Keratinocyte (primary cell): ENCODE results near the gene SERPINB10. TPM values are rescaled to one million over a fixed set of nuclear protein-coding genes. Genes with fewer than 3 reads are reported as not detected.

Source experiments
- DNase-seq: peaks from one replicate; pipeline ENCODE4 v3.0.0-alpha.2; 2011; ENCODE audit warnings: low read depth, missing footprints, low spot score
- FAIRE-seq: peaks from 2 replicates; lab custom pipeline; 2011; peaks lifted over from hg19 to GRCh38; lab: Jason Lieb, UNC
- H2AFZ ChIP-seq: 2 replicates; pipeline ENCODE4 v1.6.0; 2012; ENCODE audit warnings: low read length, control low read depth, inconsistent platforms; ENCODE audit not compliant: control insufficient read depth
- H3K27ac ChIP-seq: 2 replicates; pipeline ENCODE4 v1.5.1; 2011; ENCODE audit warnings: low read length; ENCODE audit not compliant: control insufficient read depth, insufficient read depth
- H3K27me3 ChIP-seq: 3 replicates; pipeline ENCODE4 v1.6.0; 2011; ENCODE audit warnings: low read length; ENCODE audit not compliant: control insufficient read depth, insufficient read depth; ENCODE audit errors: extremely low read depth
- H3K36me3 ChIP-seq, 2 experiments: 2 replicates in 1 of 2; 3 replicates in 1 of 2; pipeline ENCODE4 v1.5.1; 2011; ENCODE audit warnings: low read length in 2 of 2, mild to moderate bottlenecking in 1 of 2; ENCODE audit not compliant: control insufficient read depth in 2 of 2, insufficient read depth in 2 of 2; ENCODE audit errors: extremely low read depth in 1 of 2
- H3K4me1 ChIP-seq: 3 replicates; pipeline ENCODE4 v1.5.1; 2011; ENCODE audit warnings: low read length; ENCODE audit not compliant: control insufficient read depth, insufficient read depth; ENCODE audit errors: extremely low read depth
- H3K4me2 ChIP-seq: 3 replicates; pipeline ENCODE4 v1.6.0; 2011; ENCODE audit warnings: low read depth, low read length; ENCODE audit not compliant: control insufficient read depth, insufficient read depth; ENCODE audit errors: extremely low read depth
- H3K4me3 ChIP-seq, 3 experiments: fragments of 200-600 bp in 1 of 3; sonication (generic) in 1 of 3; 2 replicates in 2 of 3; 3 replicates in 1 of 3; pipeline ENCODE4 v1.5.1; 2011 to 2016; ENCODE audit warnings: low read length in 3 of 3, mild to moderate bottlenecking in 3 of 3, control low read depth in 2 of 3, inconsistent platforms in 1 of 3, low read depth in 1 of 3, mixed read lengths in 1 of 3, mixed run types in 1 of 3, moderate library complexity in 1 of 3; ENCODE audit not compliant: control insufficient read depth in 2 of 3, insufficient read depth in 2 of 3; ENCODE audit errors: extremely low read depth in 1 of 3
- H3K79me2 ChIP-seq: 2 replicates; pipeline ENCODE4 v1.6.0; 2012; ENCODE audit warnings: low read length; ENCODE audit not compliant: control insufficient read depth, insufficient read depth
- H3K9ac ChIP-seq: 3 replicates; pipeline ENCODE4 v1.6.0; 2011; ENCODE audit warnings: low read length; ENCODE audit not compliant: control insufficient read depth, insufficient read depth; ENCODE audit errors: extremely low read depth
- H3K9me1 ChIP-seq: 3 replicates; pipeline ENCODE4 v1.6.0; 2011; ENCODE audit warnings: low read length; ENCODE audit not compliant: control insufficient read depth, insufficient read depth; ENCODE audit errors: extremely low read depth
- H3K9me3 ChIP-seq: 2 replicates; pipeline ENCODE4 v1.5.1; 2012; ENCODE audit warnings: low read depth, low read length; ENCODE audit not compliant: control insufficient read depth
- H4K20me1 ChIP-seq: 3 replicates; pipeline ENCODE4 v1.6.0; 2011; ENCODE audit warnings: low read length; ENCODE audit not compliant: control insufficient read depth, insufficient read depth; ENCODE audit errors: extremely low read depth
- CTCF ChIP-seq, 3 experiments: IDR thresholded peaks in 1 of 3; conservative IDR thresholded peaks in 1 of 3; optimal IDR thresholded peaks in 1 of 3; 2 replicates in 2 of 3; 3 replicates in 1 of 3; pipeline versions ENCODE3 to v1.5.1; 2011; ENCODE audit warnings: low read length in 3 of 3, mild to moderate bottlenecking in 3 of 3, moderate library complexity in 2 of 3, control low read depth in 1 of 3, inconsistent platforms in 1 of 3; ENCODE audit not compliant: insufficient read depth in 2 of 3; ENCODE audit errors: extremely low read depth in 1 of 3
- EZH2 ChIP-seq: IDR thresholded peaks from one replicate; pipeline ENCODE4 v1.6.1; 2012; ENCODE audit warnings: inconsistent platforms, mild to moderate bottlenecking, low read length, moderate library complexity
- dilution Hi-C: fragments of 300-500 bp; cut with MboI; formaldehyde crosslinking; loops from one replicate; pipeline ENCODE4 v1.7.0; 2020; ENCODE audit warnings: low sequenced_read_pairs; ENCODE audit not compliant: extremely low pct_ligation_motif_present
- polyA plus RNA-seq, 5 experiments: library from polyadenylated mRNA; depleted of rRNA in 3 of 5; stranded (reverse) in 3 of 5; stranded (forward) in 1 of 5; unstranded in 1 of 5; fragments of >200 nt; gene quantifications; 1 replicate in 1 of 5; 2 replicates in 3 of 5; 3 replicates in 1 of 5; pipeline versions ENCODE4 v1.2.1 to v1.2.3, GENCODE V29; 2011 to 2012; ENCODE audit warnings: missing spikeins in 2 of 5, low read depth in 1 of 5, low replicate concordance in 1 of 5

Gene SERPINB10
- polyA plus RNA-seq, 1 donor (not counting 4 experiments of a cell fraction or from before 2014, with no cell fraction given): 10.1 TPM

- no peaks in the 10 kb centered on the region for H3K27me3 ChIP-seq
- no peaks in the 10 kb centered on the region for H3K9me3 ChIP-seq
- H3K9me1 ChIP-seq: no peaks in the 10 kb centered on the region
- no peaks in the 10 kb centered on the region for H3K79me2 ChIP-seq
- no peak overlapping the region for H3K9ac ChIP-seq
- no peak for TF ChIP-seq EZH2
- TF ChIP-seq CTCF (optimal IDR thresholded peaks at IDR 0.05 in 1 of 3, IDR thresholded peaks at IDR 0.05 in 1 of 3, conservative IDR thresholded peaks at IDR 0.05 in 1 of 3; ENCODE audit: extremely low read depth in 1 of 3, insufficient read depth in 2 of 3, low read length in 3 of 3): no peak
- H3K27ac ChIP-seq: no peak overlapping the region
- H3K4me3 ChIP-seq: no peak overlapping the region
- DNase-seq: no peak
- no peak overlapping the region for H3K4me2 ChIP-seq
- no peak for FAIRE-seq
- dilution Hi-C loops: no loop called here
- no peaks in the 10 kb centered on the region for H3K4me1 ChIP-seq
- no peaks in the 10 kb centered on the region for H4K20me1 ChIP-seq
- no peak overlapping the region for H2AFZ ChIP-seq
- no peaks in the 10 kb centered on the region for H3K36me3 ChIP-seq
These were observed 14.3 kb downstream of the SERPINB10 start for GRCh38 chr18:63922049-63922448.

- H2AFZ ChIP-seq: no peak overlapping the region
- H3K4me3 ChIP-seq: no peak overlapping the region
- H3K36me3 ChIP-seq: no peaks in the 10 kb centered on the region
- H3K4me1 ChIP-seq: no peaks in the 10 kb centered on the region
- H3K27me3 ChIP-seq: no peaks in the 10 kb centered on the region
- no peak overlapping the region for H3K27ac ChIP-seq
- no peaks in the 10 kb centered on the region for H3K9me1 ChIP-seq
- FAIRE-seq: no peak
- dilution Hi-C loops: no loop called here
- no peak for DNase-seq
- H3K9me3 ChIP-seq: no peaks in the 10 kb centered on the region
- no peaks in the 10 kb centered on the region for H4K20me1 ChIP-seq
- TF ChIP-seq CTCF (optimal IDR thresholded peaks at IDR 0.05 in 1 of 3, IDR thresholded peaks at IDR 0.05 in 1 of 3, conservative IDR thresholded peaks at IDR 0.05 in 1 of 3; ENCODE audit: extremely low read depth in 1 of 3, insufficient read depth in 2 of 3, low read length in 3 of 3): no peak
- TF ChIP-seq EZH2: no peak
- no peaks in the 10 kb centered on the region for H3K79me2 ChIP-seq
- no peak overlapping the region for H3K9ac ChIP-seq
- H3K4me2 ChIP-seq: no peak overlapping the region
These were observed 16.8 kb downstream of the SERPINB10 start for GRCh38 chr18:63924551-63924950.
